ENCODE data around the gene BCL2L13. TPM values are rescaled to one million over a fixed set of nuclear protein-coding genes. Genes with fewer than 3 reads are reported as not detected.

The BCL2L13 gene
- total RNA-seq, 1 experiment from 2014 or later, result 52.9 TPM

DNA sequence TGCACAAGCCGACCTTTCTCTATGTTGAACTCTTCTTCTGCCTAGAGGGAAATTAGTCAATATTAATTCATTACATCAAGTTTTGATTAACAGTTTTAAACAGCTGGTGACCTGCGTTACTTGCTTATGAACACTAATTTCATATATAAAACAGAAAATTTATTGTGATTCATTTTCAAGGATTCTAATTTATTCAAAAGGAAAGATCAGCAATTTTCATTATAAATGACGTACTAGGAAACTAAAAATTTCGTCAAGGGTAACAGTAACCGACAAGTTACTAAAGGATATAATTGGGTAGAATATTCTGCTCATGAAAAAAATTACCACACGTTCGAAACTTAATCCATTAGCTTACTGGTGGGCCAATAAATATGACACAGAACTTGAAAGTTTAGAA, 25.3 kb upstream of the BCL2L13 start:
- CTCF ChIA-PET, result no interaction called here
- intact Hi-C loops (cut with micrococcal nuclease; ENCODE audit: unreplicated experiment), result no loop called here
- H3K27ac ChIP-seq (ENCODE audit: low read depth, low read length, poor library complexity, severe bottlenecking), result no peak overlapping the region
- H3K4me1 ChIP-seq (ENCODE audit: insufficient read depth, low read length, poor library complexity, severe bottlenecking), result no peaks in the 10 kb centered on the region
- no peaks in the 10 kb centered on the region for H3K9me3 ChIP-seq (ENCODE audit: low read depth, low read length, poor library complexity, severe bottlenecking)
- TF ChIP-seq, protein P1, sequence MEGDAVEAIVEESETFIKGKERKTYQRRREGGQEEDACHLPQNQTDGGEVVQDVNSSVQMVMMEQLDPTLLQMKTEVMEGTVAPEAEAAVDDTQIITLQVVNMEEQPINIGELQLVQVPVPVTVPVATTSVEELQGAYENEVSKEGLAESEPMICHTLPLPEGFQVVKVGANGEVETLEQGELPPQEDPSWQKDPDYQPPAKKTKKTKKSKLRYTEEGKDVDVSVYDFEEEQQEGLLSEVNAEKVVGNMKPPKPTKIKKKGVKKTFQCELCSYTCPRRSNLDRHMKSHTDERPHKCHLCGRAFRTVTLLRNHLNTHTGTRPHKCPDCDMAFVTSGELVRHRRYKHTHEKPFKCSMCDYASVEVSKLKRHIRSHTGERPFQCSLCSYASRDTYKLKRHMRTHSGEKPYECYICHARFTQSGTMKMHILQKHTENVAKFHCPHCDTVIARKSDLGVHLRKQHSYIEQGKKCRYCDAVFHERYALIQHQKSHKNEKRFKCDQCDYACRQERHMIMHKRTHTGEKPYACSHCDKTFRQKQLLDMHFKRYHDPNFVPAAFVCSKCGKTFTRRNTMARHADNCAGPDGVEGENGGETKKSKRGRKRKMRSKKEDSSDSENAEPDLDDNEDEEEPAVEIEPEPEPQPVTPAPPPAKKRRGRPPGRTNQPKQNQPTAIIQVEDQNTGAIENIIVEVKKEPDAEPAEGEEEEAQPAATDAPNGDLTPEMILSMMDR (conservative IDR thresholded peaks at IDR 0.05; ENCODE audit: low read depth, low read length), result no peak
- no peak for TF ChIP-seq EZH2 (IDR thresholded peaks at IDR 0.05; ENCODE audit: borderline replicate concordance, low read depth, low read length, poor library complexity, severe bottlenecking)
- POLR2A ChIA-PET (ENCODE audit: low non-redundant PET), result no interaction called here
- no peak overlapping the region for H3K4me3 ChIP-seq (ENCODE audit: low read depth, low read length, poor library complexity, severe bottlenecking)
- BruUV-seq (replicated peaks), result no TSS peak
- peaks cover 44% of the 10 kb centered on the region for H3K36me3 ChIP-seq (ENCODE audit: insufficient read depth, low read length, poor library complexity, severe bottlenecking)
- no peak for DNase-seq (ENCODE audit: low spot score)
- no peaks in the 10 kb centered on the region for H3K27me3 ChIP-seq (replicated peaks; ENCODE audit: insufficient read depth, low read depth, low read length, poor library complexity)

DNA sequence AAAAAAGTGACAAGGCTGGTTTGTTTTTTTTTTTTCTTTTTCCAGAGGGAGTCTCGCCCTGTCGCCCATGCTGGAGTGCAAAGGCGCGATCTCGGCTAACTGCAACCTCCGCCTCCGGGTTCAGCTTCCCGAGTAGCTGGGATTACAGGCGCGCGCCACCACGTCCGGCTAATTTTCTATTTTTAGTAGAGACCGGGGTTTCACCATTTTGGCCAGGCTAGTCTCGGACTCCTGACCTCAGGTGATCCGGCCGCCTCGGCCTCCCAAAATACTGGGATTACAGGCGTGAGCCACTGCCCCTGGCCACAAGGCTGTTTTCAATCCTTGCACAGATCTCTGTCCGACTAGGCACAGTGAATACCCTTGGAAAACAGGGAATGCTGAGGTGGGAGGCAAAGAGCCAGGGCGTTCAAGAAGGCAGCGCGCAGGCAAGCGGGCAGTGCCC, 10.6 kb upstream of the BCL2L13 start:
- CTCF ChIA-PET, result no interaction called here
- intact Hi-C loops (cut with micrococcal nuclease; ENCODE audit: unreplicated experiment), result loop anchor here (2.0 kb wide), 1 partner anchor 33 kb away; no protein-coding TSS in a partner anchor
- POLR2A ChIA-PET (ENCODE audit: low non-redundant PET), result no interaction called here

DNA sequence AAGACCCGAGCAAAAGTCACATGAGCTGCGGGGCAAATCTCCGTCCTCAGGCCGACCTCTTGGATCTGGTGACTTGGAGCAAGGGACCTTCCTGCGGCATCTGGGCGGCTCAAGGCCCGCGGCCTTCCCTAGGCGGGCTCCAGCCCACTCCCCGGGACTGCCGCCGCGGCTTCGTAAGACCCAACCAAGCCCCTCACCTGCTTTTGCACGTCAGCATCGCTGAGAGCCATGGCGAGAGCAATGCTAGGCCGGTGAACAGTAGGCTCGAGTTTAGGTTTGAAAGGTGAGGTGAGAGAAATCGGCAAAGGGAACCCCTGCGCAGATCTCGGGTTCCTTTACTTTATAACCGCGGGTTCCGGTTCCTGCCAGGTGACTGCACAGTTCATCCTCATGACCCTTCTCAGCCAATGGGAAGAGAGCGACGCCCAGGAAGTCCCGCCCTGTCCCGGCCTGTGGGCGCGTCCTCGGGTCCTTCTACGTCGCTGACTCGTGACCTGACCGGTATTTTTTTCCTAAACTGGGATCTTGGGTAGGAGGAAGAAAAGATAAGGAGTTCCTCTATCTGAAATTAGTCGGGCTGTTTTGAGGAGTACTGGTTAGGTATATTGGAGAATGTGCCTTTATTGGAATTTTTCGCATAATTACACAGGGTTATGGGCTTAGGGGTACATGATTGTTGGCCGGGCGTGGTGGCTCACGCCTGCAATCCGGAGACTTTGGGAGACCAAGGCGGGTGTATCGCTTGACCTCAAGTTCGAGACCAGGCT, 10.0 kb upstream of the BCL2L13 start, which contains the start of gene ATP6V1E1:
TSS of gene ATP6V1E1 (minus strand) at position 344 of the 767 bp plus-strand sequence. CDS start at position 230, 114 bp downstream.
- Histone ChIP-seq H3K4me3 (ENCODE audit: low read depth, low read length, poor library complexity, severe bottlenecking) (peak within 1 kb of the TSS; percentile 100), H3K27me3 (replicated peaks; ENCODE audit: insufficient read depth, low read depth, low read length, poor library complexity) (no peaks in the 10 kb centered on the region), H3K27ac (ENCODE audit: low read depth, low read length, poor library complexity, severe bottlenecking) (peak within 1 kb of the TSS; percentile 87), H3K9me3 (ENCODE audit: low read depth, low read length, poor library complexity, severe bottlenecking) (no peaks in the 10 kb centered on the region), H3K36me3 (ENCODE audit: insufficient read depth, low read length, poor library complexity, severe bottlenecking) (peaks cover 6% of the 10 kb centered on the region), H3K4me1 (ENCODE audit: insufficient read depth, low read length, poor library complexity, severe bottlenecking) (no peaks in the 10 kb centered on the region)
- BruUV-seq (replicated peaks), result no TSS peak
- intact Hi-C loops (cut with micrococcal nuclease; ENCODE audit: unreplicated experiment), result loop anchor here (2.0 kb wide), 1 partner anchor 34 kb away; no protein-coding TSS in a partner anchor
- CTCF ChIA-PET, result no interaction called here
- DNase-seq (ENCODE audit: low spot score), result peak; percentile 97
- POLR2A ChIA-PET (ENCODE audit: low non-redundant PET), result no interaction called here
- no peak for TF ChIP-seq EZH2 (IDR thresholded peaks at IDR 0.05; ENCODE audit: borderline replicate concordance, low read depth, low read length, poor library complexity, severe bottlenecking)
- TF ChIP-seq, protein P1 (conservative IDR thresholded peaks at IDR 0.05; ENCODE audit: low read depth, low read length), result no peak

More for the DNA sequence above, 10.6 kb upstream of the BCL2L13 start:
- Histone ChIP-seq H3K9me3 (ENCODE audit: low read depth, low read length, poor library complexity, severe bottlenecking) (no peaks in the 10 kb centered on the region), H3K4me1 (ENCODE audit: insufficient read depth, low read length, poor library complexity, severe bottlenecking) (no peaks in the 10 kb centered on the region), H3K36me3 (ENCODE audit: insufficient read depth, low read length, poor library complexity, severe bottlenecking) (peaks cover 7% of the 10 kb centered on the region), H3K4me3 (ENCODE audit: low read depth, low read length, poor library complexity, severe bottlenecking) (peak overlapping the region; percentile 100), H3K27me3 (replicated peaks; ENCODE audit: insufficient read depth, low read depth, low read length, poor library complexity) (no peaks in the 10 kb centered on the region), H3K27ac (ENCODE audit: low read depth, low read length, poor library complexity, severe bottlenecking) (peak overlapping the region; percentile 87)
- TF ChIP-seq, protein P1 (conservative IDR thresholded peaks at IDR 0.05; ENCODE audit: low read depth, low read length), result no peak
- TF ChIP-seq EZH2 (IDR thresholded peaks at IDR 0.05; ENCODE audit: borderline replicate concordance, low read depth, low read length, poor library complexity, severe bottlenecking), result no peak
- DNase-seq (ENCODE audit: low spot score), result no peak
- BruUV-seq (replicated peaks), result TSS peak; percentile 87
